ENCODE data around the gene ATXN7L3B.

Gene ATXN7L3B

DNA sequence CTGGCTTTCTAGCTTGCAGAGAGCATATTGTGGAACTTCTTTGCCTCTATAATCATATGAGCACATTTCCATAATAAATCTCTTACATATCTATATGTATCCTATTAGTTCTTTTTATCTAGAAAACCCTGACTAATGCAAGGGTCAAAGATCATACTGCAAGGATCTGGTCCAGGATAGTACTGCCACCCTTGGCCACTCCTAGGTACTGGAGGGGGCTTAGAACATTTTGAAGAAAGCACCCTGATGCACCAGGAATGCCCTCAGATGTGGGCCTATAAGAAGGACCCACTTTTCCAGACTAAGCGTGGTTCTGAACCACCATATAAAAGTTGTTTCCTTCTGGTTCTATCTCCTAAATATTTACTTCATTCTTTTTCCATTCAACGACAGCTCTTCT lies 14.6 kb downstream of the ATXN7L3B start:
- no peak for DNase-seq

DNA sequence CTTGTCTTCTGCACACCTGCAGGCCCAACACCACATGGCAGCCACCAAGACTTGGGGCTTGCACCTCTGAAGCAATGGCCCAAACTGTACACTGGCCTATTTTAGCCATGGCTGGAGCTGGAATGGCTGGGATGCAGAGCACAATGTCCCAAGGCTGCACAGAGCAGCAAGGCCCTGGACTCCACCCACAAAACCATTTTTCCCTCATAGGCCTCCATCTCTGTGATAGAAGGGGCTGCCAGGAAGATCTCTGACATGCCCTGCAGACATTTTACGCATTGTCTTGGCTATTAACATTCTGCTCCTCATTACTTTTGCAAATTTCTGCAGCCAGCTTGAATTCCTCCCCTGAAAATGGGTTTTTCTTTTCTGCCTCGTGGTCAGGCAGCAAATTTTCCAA lies 22.1 kb downstream of the ATXN7L3B start:
- no peak for DNase-seq

DNA sequence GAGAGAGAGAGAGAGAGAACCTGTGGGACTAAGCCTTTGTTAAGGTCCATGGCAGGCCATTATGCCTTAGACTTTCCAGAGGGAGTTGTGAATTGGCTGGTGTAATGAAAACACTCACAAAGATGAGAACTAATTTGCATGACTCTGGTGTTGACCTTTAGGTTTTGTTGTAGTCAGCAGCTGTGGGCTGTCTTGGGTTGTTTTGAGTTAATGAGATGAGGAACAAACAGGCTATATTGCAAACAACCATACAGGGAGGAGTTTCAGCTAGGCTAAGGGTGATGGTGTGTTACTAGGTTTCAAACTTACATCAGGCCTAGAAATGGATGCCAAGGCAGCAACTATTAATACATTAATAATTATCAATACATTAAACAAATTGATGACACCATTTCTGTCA lies 26.3 kb downstream of the ATXN7L3B start:
- DNase-seq: no peak

DNA sequence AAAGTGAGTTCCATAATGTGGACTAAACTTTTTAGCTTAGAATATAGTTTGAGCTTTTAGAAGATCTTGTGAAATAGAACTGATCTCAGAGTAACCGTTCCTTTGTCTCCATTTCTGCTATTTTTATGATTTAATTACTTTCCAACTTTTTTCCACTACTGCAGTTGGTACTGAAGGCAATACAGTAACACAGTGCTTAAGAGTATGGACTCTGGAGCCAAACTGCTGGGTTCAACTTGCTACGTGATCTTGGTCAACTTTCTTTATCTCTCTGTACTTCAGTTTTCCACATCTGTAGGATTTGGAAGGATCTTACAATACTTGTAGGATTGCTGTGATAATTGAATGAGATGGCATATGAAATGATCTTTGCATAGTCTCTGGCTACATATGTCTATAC lies 40.9 kb downstream of the ATXN7L3B start:
- no peak for DNase-seq

DNA sequence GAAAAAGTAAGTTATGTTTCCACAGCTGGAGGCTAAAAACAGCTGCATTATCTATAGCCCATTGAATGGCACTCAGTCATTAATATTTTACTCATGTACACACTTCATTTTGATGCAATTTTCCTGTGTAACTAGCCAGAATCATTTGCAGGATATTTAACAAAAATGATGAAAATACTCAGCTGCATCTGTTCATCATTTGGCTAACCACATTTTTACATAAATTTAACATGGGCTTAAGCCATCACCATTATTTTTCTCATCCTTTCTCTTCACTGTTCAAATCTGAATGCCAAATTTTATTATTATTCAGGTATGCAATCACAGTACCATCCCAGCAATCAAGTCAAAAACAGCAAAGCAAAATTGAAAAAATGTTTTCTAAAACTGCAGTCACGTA lies 41.8 kb downstream of the ATXN7L3B start:
- DNase-seq: no peak

DNA sequence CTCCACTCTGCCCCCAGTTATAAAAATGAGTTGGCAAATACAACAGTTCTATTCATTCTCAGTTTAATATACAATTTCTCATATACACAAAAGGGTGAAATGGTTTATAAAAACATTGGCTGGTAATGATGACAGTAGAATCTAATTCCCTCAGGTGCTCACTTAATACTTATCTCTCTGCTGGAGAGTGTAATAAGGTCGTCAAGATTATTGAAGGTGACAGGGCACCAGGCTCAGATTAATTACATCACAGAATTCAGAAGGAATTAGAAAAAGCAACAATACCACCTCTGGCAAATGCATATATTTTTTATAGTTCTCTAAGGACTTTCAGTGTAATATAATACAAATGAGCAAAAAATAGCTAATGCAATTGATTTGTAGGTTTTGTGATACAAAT lies 42.3 kb downstream of the ATXN7L3B start:
- DNase-seq: no peak

DNA sequence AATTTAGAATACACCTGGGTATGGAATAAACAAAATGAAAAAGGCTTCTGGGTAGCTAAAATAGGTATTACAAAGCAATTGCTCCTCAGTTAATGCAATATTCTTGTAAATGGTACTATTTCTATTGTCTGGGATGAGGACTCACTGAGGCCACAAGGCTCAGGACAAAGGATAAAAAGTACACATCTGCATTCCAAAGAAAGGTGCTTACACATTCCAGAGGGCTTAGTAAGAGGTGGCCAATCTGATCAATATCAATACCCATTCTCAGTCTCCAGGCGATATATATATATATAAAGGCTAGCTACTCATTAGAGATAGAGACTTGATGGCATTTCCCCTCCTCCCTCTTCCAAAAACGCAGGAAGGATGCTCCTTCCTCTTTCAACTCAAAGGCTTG lies 43.8 kb downstream of the ATXN7L3B start:
- DNase-seq: no peak

DNA sequence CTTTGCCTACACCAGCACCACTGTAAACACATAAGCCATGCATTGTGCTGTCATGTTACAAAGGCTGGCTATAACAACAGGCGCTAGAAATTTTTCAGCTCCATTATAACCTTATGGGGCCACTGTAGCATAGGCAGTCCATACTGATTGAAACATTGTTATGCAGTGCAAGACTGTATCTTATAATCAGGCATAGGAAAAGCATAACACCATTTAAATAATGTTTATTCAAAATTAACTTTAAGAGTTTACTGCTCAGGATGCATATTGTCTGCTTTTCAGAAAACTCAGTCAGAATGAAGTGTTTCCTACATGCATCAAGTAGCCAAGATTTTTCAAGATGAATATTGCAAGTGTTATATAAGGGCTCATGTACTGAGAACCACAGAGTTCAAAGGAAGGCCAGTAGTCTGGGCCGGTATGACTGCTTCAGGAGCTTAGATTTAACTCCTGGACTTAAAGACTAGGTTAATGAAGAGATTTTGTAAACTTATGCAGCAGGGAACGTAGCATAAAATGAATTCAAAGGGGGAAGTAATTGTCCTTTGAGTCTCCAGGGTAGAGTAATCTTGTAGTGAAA lies 46.9 kb downstream of the ATXN7L3B start:
- no peak for DNase-seq

DNA sequence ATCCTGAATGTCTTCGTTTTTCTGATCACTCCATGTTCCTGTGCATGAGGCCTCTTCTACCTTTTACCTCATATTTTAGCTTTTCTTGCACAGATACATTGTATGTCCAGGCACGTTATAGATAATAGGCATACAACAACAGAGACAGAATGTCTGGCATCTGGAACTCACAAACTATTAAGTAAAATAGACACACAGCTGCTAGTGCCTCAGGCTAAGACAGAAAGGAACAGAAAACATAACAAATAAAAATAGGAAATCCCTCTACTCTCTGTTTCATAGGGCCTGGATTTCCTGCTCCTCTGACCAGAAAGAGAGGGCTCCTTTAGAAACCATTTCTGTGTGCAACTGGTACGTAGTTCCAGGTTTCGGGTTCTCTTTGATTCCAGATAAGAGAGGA lies 48.6 kb downstream of the ATXN7L3B start:
- no peak for DNase-seq

Measured in DMS153 (cell line).